HFFc6 (cell line): ENCODE data around the gene GOLIM4. TPM values are rescaled to one million over a fixed set of nuclear protein-coding genes. Genes with fewer than 3 reads are reported as not detected.

Source experiments
- DNase-seq: peaks from one replicate; pipeline ENCODE4 v3.0.0-alpha.2; 2018
- H3K27ac Mint-ChIP-seq: 2 replicates; pipeline ENCODE4 v1.8.0; 2020; ENCODE audit warnings: mild to moderate bottlenecking, mixed read lengths
- H3K27me3 Mint-ChIP-seq: 2 replicates; pipeline ENCODE4 v1.8.0; 2021; ENCODE audit warnings: mild to moderate bottlenecking, moderate library complexity, mixed read lengths; ENCODE audit not compliant: insufficient read depth
- H3K36me3 Mint-ChIP-seq: 2 replicates; pipeline ENCODE4 v1.8.0; 2021; ENCODE audit warnings: low read depth, mixed read lengths
- H3K4me1 Mint-ChIP-seq: 2 replicates; pipeline ENCODE4 v1.8.0; 2020; ENCODE audit warnings: low read depth, mixed read lengths
- H3K4me3 Mint-ChIP-seq: 2 replicates; pipeline ENCODE4 v1.8.0; 2020; ENCODE audit warnings: mild to moderate bottlenecking, moderate library complexity, mixed read lengths
- H3K9me3 Mint-ChIP-seq: 2 replicates; pipeline ENCODE4 v1.8.0; 2020; ENCODE audit warnings: mild to moderate bottlenecking, mixed read lengths
- total RNA-seq, 6 experiments: library from RNA; stranded (reverse); fragmentation: NEBNext Ultra II Directional; extraction: Animal tissue kit (Norgen Biotek cat#: 25700); gene quantifications; 2 replicates in 1 of 6; 3 replicates in 5 of 6; pipeline ENCODE4 v1.2.3, GENCODE V29; 2021
- TF ChIP-seq, protein P1 (sequence below): fragments of 200-600 bp; sonication (generic); IDR thresholded peaks from 2 replicates; pipeline ENCODE4 v1.5.0; 2021; ENCODE audit warnings: antibody characterized with exemption, mild to moderate bottlenecking

The GOLIM4 gene
- total RNA-seq, 6 experiments from 2014 or later = 99.8 to 141 (median 130) TPM

DNA sequence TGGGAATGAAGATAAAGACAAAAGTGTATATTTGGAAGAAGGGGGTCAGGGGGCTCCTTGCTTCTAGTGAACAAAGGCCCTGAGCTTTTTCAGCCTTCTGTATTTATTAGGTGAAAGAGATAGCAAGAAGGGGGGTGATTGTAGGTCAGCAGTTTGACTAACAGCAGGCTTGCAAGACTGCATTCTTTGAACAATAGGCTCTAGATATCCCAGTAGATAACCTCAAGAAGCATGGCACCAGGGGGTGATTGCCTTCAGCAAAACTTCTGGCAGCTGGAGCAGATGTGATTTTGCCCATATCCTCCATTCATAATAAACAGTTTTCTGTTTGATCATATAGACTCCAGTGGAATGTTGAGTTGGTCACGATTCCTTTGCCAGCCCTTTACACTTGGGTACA lies 31.7 kb upstream of the GOLIM4 start:
- H3K36me3 Mint-ChIP-seq = no peaks in the 10 kb centered on the region
- peaks cover 4% of the 10 kb centered on the region for H3K27me3 Mint-ChIP-seq
- H3K4me1 Mint-ChIP-seq = peaks cover 4% of the 10 kb centered on the region; the same call in 1 of the 2 replicates
- no peak overlapping the region for H3K4me3 Mint-ChIP-seq
- TF ChIP-seq, protein P1, sequence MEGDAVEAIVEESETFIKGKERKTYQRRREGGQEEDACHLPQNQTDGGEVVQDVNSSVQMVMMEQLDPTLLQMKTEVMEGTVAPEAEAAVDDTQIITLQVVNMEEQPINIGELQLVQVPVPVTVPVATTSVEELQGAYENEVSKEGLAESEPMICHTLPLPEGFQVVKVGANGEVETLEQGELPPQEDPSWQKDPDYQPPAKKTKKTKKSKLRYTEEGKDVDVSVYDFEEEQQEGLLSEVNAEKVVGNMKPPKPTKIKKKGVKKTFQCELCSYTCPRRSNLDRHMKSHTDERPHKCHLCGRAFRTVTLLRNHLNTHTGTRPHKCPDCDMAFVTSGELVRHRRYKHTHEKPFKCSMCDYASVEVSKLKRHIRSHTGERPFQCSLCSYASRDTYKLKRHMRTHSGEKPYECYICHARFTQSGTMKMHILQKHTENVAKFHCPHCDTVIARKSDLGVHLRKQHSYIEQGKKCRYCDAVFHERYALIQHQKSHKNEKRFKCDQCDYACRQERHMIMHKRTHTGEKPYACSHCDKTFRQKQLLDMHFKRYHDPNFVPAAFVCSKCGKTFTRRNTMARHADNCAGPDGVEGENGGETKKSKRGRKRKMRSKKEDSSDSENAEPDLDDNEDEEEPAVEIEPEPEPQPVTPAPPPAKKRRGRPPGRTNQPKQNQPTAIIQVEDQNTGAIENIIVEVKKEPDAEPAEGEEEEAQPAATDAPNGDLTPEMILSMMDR = no peak
- DNase-seq = no peak
- H3K9me3 Mint-ChIP-seq = no peaks in the 10 kb centered on the region
- no peak overlapping the region for H3K27ac Mint-ChIP-seq

DNA sequence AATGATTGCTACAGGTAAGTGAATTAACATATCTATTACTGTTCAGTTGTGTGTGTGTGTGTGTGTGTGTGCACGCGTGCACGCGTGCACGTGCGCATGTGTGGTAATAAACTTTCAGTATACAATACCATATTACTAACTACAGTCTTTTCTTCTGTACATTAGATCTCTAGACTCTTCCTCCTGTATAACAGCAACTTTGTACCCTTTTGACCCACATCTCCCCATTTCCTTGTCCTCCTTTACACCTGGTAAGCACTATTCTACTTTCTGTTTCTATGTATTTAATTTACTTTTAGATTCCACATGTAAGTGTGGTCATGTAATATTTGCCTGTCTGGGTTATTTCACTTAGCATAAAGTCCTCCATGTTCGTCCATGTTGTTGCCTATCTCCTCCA lies 29.1 kb upstream of the GOLIM4 start:
- H3K4me3 Mint-ChIP-seq = no peak overlapping the region
- TF ChIP-seq, protein P1 = no peak
- no peak overlapping the region for H3K27ac Mint-ChIP-seq
- no peaks in the 10 kb centered on the region for H3K36me3 Mint-ChIP-seq
- no peaks in the 10 kb centered on the region for H3K27me3 Mint-ChIP-seq
- DNase-seq = no peak
- H3K9me3 Mint-ChIP-seq = no peaks in the 10 kb centered on the region
- H3K4me1 Mint-ChIP-seq = peaks cover 12% of the 10 kb centered on the region; the same call in 1 of the 2 replicates

DNA sequence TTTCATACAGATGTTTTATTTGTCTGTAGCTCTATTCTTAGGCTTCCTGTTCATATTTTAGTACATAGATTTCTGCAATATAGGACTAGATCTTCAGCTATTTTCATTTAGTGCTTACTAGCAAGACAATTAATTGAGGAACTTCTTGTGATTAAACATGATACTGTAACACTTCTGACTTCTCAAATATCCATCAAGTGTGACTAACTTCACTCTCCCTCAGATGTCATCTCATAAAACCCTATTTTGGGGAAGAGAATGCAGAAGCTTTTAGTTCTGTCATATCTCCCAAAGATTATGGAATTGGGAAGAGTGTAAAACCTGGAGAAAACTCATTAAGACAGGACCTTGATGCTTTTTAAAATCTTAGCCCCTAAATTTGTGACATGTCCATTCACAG lies 28.6 kb upstream of the GOLIM4 start:
- Mint-ChIP-seq H3K36me3 (no peaks in the 10 kb centered on the region), H3K4me3 (no peak overlapping the region), H3K27ac (no peak overlapping the region), H3K27me3 (no peaks in the 10 kb centered on the region), H3K9me3 (no peaks in the 10 kb centered on the region), H3K4me1 (peaks cover 13% of the 10 kb centered on the region; the same call in 1 of the 2 replicates)
- TF ChIP-seq, protein P1 = no peak
- no peak for DNase-seq

DNA sequence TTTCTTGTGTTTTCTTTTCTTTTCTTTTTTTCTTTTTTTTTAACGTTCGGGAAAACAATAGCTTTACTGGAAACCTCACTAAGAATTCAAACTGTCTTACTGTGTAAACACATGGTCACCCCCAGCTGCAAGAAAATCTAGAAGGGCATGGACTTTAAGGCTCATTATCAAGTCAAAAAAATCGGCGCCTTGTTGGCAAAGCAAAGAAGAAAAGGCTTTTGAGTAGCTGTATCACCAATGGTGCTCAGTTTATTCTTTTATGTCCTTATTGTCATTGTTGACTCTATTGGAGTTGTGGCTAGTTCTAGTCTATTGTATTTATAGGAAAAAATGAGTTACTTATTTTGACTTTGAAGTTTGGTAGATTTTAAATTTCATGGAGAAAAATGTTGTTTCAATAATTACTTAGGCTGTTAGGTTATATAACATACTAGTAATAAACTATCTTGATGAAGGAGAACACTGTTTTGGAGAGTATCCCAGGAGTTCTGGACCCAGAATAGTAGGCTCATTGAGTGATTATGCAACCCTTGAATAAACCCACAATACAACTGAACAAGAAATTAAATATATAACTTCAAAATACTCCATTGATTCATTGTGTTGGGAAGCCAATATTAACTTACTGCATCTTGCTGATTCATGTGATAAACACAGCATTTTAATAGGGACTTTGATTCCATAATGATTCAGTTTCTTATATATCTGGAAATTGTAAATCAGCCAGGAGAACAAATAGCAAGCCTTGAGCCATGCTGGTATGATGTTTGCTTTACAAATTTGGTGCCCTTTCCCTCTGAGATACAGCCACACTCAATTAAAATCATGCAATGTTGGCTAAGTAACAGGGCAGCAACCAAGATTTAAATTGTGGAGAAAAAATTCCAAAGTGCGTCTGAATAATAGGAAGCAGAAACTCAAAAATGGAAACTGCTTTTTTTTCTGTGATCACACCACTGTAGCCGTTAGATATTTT lies 27.8 kb upstream of the GOLIM4 start:
- H3K27ac Mint-ChIP-seq = no peak overlapping the region
- TF ChIP-seq, protein P1 = no peak
- peaks cover 21% of the 10 kb centered on the region for H3K4me1 Mint-ChIP-seq
- H3K4me3 Mint-ChIP-seq = no peak overlapping the region
- no peak for DNase-seq
- H3K27me3 Mint-ChIP-seq = no peaks in the 10 kb centered on the region
- no peaks in the 10 kb centered on the region for H3K9me3 Mint-ChIP-seq
- no peaks in the 10 kb centered on the region for H3K36me3 Mint-ChIP-seq

DNA sequence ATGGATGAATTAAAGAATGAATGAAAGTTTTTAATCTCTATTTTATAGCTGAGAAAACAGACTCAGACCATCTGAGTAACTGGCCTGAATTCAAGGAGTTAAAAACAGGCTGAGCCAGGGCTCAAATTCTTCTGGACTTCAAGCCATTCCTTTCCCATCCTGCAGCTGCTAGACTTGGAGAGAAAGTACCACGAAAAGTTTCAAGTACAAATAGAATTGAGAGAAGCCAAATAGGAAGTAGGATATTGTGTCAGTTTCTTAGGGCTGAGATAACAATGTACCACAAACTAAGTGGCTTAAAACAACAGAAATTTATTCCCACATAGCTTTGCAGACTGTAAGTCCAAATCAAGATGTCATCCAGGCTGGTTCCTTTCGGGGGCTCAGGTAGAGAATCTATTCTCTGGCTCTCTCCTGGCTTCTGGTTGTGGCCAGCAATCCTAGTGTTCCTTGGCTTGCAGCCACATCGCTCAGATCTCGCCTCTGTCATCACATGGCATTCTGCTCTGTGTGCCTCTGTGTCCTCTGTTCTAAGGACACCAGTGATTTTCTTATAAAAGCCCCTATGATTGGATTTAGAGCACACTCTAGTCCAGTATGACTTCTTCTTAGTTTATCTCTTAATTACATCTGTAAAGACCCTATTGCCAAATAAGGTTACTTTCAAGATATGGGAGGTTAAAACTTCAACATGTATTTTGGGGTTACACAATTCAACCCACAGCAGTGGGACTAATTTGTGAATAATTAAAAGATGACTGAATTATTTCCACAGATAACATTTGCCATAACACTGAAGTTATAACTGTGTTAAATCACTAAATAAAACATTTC lies 25.7 kb upstream of the GOLIM4 start:
- Mint-ChIP-seq H3K27me3 (no peaks in the 10 kb centered on the region), H3K27ac (no peak overlapping the region), H3K4me1 (peaks cover 39% of the 10 kb centered on the region), H3K36me3 (no peaks in the 10 kb centered on the region), H3K9me3 (no peaks in the 10 kb centered on the region), H3K4me3 (no peak overlapping the region)
- TF ChIP-seq, protein P1 = no peak
- no peak for DNase-seq
